B cell (primary cell): ENCODE measurements around the gene NR6A1.

ENCODE experiments used
- EZH2 ChIP-seq: IDR thresholded peaks from 2 replicates; pipeline ENCODE4 v1.6.1; 2012; ENCODE audit warnings: borderline replicate concordance, low read depth, mild to moderate bottlenecking, moderate library complexity, low read length; ENCODE audit not compliant: insufficient read depth, poor library complexity, severe bottlenecking
- TF ChIP-seq, protein P1 (sequence below): fragments of 200-600 bp; IDR thresholded peaks from one replicate; pipeline ENCODE4 v1.8.0; 2022; ENCODE audit warnings: antibody characterized with exemption, mild to moderate bottlenecking

DNA sequence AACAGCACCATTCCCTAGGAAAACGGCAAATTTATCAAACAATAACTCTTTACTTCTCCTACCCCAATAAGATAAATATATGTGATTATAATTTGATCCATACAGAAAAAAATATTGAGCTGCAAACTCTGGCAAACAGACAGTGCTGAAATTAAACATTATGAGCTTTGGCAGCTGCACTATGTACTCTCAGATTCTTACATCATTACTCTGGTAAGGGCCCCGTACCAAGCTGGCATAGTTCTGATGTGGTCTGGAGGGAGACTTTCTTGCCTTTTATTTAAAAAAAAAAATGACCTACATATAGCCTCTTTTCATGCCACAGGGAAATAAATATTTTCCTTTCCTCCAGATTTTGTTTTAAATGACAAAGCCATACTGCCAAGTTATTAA, 95.0 kb downstream of the NR6A1 start:
- TF ChIP-seq, protein P1, sequence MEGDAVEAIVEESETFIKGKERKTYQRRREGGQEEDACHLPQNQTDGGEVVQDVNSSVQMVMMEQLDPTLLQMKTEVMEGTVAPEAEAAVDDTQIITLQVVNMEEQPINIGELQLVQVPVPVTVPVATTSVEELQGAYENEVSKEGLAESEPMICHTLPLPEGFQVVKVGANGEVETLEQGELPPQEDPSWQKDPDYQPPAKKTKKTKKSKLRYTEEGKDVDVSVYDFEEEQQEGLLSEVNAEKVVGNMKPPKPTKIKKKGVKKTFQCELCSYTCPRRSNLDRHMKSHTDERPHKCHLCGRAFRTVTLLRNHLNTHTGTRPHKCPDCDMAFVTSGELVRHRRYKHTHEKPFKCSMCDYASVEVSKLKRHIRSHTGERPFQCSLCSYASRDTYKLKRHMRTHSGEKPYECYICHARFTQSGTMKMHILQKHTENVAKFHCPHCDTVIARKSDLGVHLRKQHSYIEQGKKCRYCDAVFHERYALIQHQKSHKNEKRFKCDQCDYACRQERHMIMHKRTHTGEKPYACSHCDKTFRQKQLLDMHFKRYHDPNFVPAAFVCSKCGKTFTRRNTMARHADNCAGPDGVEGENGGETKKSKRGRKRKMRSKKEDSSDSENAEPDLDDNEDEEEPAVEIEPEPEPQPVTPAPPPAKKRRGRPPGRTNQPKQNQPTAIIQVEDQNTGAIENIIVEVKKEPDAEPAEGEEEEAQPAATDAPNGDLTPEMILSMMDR, result no peak
- no peak for TF ChIP-seq EZH2
